IMR-90 (cell line): ENCODE measurements around the gene DRAXIN.

Experiments
- BHLHE40 ChIP-seq: fragments of 150-350 bp; IDR thresholded peaks from 2 replicates; pipeline ENCODE4 v1.6.1; 2016; ENCODE audit warnings: mild to moderate bottlenecking, low read depth, low read length
- CTCF ChIP-seq: conservative IDR thresholded peaks from 2 replicates; pipeline ENCODE4 v1.5.1; 2012; ENCODE audit warnings: mild to moderate bottlenecking, low read depth, low read length, improper control_type of control experiment
- MAZ ChIP-seq: IDR thresholded peaks from 2 replicates; pipeline ENCODE4 v1.6.1; 2012; ENCODE audit warnings: low read depth, mild to moderate bottlenecking, low read length, improper control_type of control experiment, moderate library complexity, borderline replicate concordance
- RCOR1 ChIP-seq: IDR thresholded peaks from 2 replicates; pipeline ENCODE4 v1.6.1; 2012; ENCODE audit warnings: mild to moderate bottlenecking, low read length, improper control_type of control experiment; ENCODE audit not compliant: insufficient replicate concordance
- SMC3 ChIP-seq: fragments of 150-350 bp; IDR thresholded peaks from 2 replicates; pipeline ENCODE4 v1.6.1; 2016; ENCODE audit warnings: low read depth, mild to moderate bottlenecking, antibody characterized with exemption, low read length, moderate library complexity
- USF2 ChIP-seq: fragments of 150-350 bp; IDR thresholded peaks from 2 replicates; pipeline ENCODE4 v1.6.1; 2017; ENCODE audit warnings: mild to moderate bottlenecking, antibody characterized with exemption, low read length, low read depth

GRCh38 chr1:11725616-11726015, 34.1 kb downstream of the DRAXIN start:
- TF ChIP-seq SMC3 (no peak), CTCF (no peak), MAZ (no peak), USF2 (no peak), BHLHE40 (no peak), RCOR1 (no peak)
